A673 (cell line): ENCODE measurements around the gene SH3BP5L. TPM values are rescaled to one million over a fixed set of nuclear protein-coding genes. Genes with fewer than 3 reads are reported as not detected.

Experiments
- BruUV-seq: library from RNA; stranded (reverse); fragments of 400-500 nt; replicated peaks from 2 replicates; lab custom pipeline; 2021; lab: Mats Ljungman, UMichigan
- CTCF ChIA-PET: fragments of 300-600 bp; sonication (Branson Sonifier 250); formaldehyde crosslinking; loops from one replicate; lab custom pipeline; 2022; ENCODE audit warnings: antibody characterized with exemption; lab: Charles Lee
- POLR2A ChIA-PET: fragments of 300-600 bp; sonication (Branson Sonifier 250); formaldehyde crosslinking; loops from one replicate; lab custom pipeline; 2022; ENCODE audit warnings: antibody characterized with exemption; ENCODE audit not compliant: low non-redundant PET; lab: Charles Lee
- DNase-seq: peaks from one replicate; pipeline ENCODE4 v3.0.0-alpha.2; 2015; ENCODE audit warnings: low spot score
- H3K27ac ChIP-seq: fragments of 200-600 bp; sonication (generic); 2 replicates; pipeline ENCODE4 v1.5.1; 2016; ENCODE audit warnings: mixed run types, low read depth, mild to moderate bottlenecking, mixed read lengths, antibody characterized with exemption, low read length; ENCODE audit not compliant: poor library complexity, severe bottlenecking
- H3K27me3 ChIP-seq: fragments of 200-600 bp; sonication (generic); replicated peaks from 2 replicates; pipeline ENCODE4 v1.6.1; 2017; ENCODE audit warnings: mixed run types, low read depth, mild to moderate bottlenecking, mixed read lengths, antibody characterized with exemption, low read length; ENCODE audit not compliant: insufficient read depth, poor library complexity
- H3K36me3 ChIP-seq: fragments of 200-600 bp; sonication (generic); 2 replicates; pipeline ENCODE4 v1.6.1; 2016; ENCODE audit warnings: mixed run types, mild to moderate bottlenecking, mixed read lengths, antibody characterized with exemption, low read length; ENCODE audit not compliant: insufficient read depth, poor library complexity, severe bottlenecking
- H3K4me1 ChIP-seq: fragments of 200-600 bp; sonication (generic); 2 replicates; pipeline ENCODE4 v1.6.1; 2017; ENCODE audit warnings: mixed run types, mild to moderate bottlenecking, mixed read lengths, antibody characterized with exemption, low read length; ENCODE audit not compliant: insufficient read depth, poor library complexity, severe bottlenecking
- H3K4me3 ChIP-seq: fragments of 200-600 bp; sonication (generic); 2 replicates; pipeline ENCODE4 v1.5.1; 2016; ENCODE audit warnings: low read depth, mixed run types, mild to moderate bottlenecking, mixed read lengths, low read length; ENCODE audit not compliant: poor library complexity, severe bottlenecking
- H3K9me3 ChIP-seq: fragments of 200-600 bp; sonication (generic); 2 replicates; pipeline ENCODE4 v1.6.1; 2016; ENCODE audit warnings: mixed run types, low read depth, mild to moderate bottlenecking, mixed read lengths, antibody characterized with exemption, low read length; ENCODE audit not compliant: poor library complexity, severe bottlenecking
- EZH2 ChIP-seq: fragments of 200-600 bp; sonication (generic); IDR thresholded peaks from 2 replicates; pipeline ENCODE4 v1.6.1; 2017; ENCODE audit warnings: borderline replicate concordance, low read depth, mild to moderate bottlenecking, mixed read lengths, antibody characterized with exemption, low read length; ENCODE audit not compliant: poor library complexity, severe bottlenecking
- intact Hi-C: fragments of 100-400 bp; cut with micrococcal nuclease; formaldehyde crosslinking; loops from one replicate; pipeline ENCODE4 v1.10.0; 2022; ENCODE audit not compliant: unreplicated experiment
- total RNA-seq: library from RNA; stranded (reverse); gene quantifications from 2 replicates; pipeline ENCODE4 v1.2.3, GENCODE V29; 2021
- TF ChIP-seq, protein P1 (sequence below): fragments of 300-800, 200-600 bp; sonication (generic); conservative IDR thresholded peaks from 2 replicates; pipeline ENCODE4 v1.5.1; 2017; ENCODE audit warnings: low read depth, mild to moderate bottlenecking, antibody characterized with exemption, low read length, moderate library complexity, mixed read lengths

SH3BP5L gene
- total RNA-seq, 1 experiment from 2014 or later = 28.6 TPM

- CTCF ChIA-PET = no interaction called here
- no peak for TF ChIP-seq EZH2
- TF ChIP-seq, protein P1, sequence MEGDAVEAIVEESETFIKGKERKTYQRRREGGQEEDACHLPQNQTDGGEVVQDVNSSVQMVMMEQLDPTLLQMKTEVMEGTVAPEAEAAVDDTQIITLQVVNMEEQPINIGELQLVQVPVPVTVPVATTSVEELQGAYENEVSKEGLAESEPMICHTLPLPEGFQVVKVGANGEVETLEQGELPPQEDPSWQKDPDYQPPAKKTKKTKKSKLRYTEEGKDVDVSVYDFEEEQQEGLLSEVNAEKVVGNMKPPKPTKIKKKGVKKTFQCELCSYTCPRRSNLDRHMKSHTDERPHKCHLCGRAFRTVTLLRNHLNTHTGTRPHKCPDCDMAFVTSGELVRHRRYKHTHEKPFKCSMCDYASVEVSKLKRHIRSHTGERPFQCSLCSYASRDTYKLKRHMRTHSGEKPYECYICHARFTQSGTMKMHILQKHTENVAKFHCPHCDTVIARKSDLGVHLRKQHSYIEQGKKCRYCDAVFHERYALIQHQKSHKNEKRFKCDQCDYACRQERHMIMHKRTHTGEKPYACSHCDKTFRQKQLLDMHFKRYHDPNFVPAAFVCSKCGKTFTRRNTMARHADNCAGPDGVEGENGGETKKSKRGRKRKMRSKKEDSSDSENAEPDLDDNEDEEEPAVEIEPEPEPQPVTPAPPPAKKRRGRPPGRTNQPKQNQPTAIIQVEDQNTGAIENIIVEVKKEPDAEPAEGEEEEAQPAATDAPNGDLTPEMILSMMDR = no peak
- no peak for DNase-seq
- intact Hi-C loops = no loop called here
- Histone ChIP-seq H3K27me3 (no peaks in the 10 kb centered on the region), H3K36me3 (peaks cover 20% of the 10 kb centered on the region), H3K27ac (no peak overlapping the region), H3K4me1 (no peaks in the 10 kb centered on the region), H3K4me3 (no peak overlapping the region), H3K9me3 (no peaks in the 10 kb centered on the region)
- no TSS peak for BruUV-seq
- POLR2A ChIA-PET = no interaction called here
These were observed 12.2 kb downstream of the SH3BP5L start for GRCh38 chr1:248813546-248813945.

GRCh38 chr1:248812736-248813425 lies 12.8 kb downstream of the SH3BP5L start:
- peaks cover 20% of the 10 kb centered on the region for H3K36me3 ChIP-seq
- intact Hi-C loops = no loop called here
- no peak overlapping the region for H3K4me3 ChIP-seq
- no peak for DNase-seq
- BruUV-seq = no TSS peak
- ChIA-PET CTCF (no interaction called here), POLR2A (no interaction called here)
- no peaks in the 10 kb centered on the region for H3K4me1 ChIP-seq
- no peaks in the 10 kb centered on the region for H3K9me3 ChIP-seq
- no peak for TF ChIP-seq EZH2
- TF ChIP-seq, protein P1 = no peak
- H3K27ac ChIP-seq = no peak overlapping the region
- H3K27me3 ChIP-seq = no peaks in the 10 kb centered on the region

DNA sequence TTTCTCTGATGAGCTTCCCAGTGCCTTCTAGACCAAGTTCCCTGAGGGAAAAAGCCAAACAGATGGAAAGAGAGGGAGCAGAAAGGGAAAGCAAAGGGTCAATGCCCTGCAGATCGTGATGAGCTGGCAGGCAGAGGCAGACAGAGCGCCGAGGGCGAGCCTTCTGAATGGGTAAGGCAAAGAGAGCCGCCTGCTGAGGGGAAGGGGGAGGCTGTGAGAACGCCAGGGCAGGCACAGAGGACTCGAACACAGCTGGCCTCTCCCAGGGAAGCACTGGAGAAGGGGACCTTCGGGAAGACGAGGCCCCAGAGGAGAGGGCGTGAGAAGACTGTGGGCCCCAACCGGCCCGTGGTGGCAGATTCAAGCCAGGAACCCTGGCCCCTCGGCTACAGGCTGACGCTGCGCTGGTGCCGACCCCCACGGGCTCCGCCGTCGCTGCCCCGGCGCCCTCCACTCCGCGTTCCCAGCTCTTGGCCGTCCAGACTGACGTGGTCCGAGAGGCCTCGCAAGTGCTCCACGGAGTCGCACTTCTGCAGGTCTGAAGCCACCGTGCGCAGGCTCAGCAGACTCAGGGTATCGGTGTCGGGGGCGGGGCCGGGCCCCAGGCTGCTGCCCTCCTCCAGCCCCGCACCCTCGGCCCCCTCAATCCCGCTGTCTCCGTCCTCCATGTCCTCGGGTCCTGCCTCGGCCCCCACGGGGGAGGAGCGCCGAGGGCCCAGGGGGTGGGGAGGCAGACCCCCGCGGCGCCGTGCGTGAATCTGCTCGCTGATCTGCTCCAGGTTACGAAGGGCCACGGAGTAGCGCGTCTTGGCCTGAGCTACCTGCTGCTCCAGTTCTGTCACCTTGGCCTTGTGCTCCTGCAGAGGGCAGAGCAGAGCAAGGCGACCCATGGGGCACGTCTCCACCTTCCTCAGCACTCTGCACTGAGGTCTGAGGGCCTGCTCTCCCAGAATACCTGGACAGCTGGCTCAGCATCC lies 13.9 kb downstream of the SH3BP5L start:
- Histone ChIP-seq H3K27me3 (no peaks in the 10 kb centered on the region), H3K4me1 (no peaks in the 10 kb centered on the region), H3K36me3 (peaks cover 20% of the 10 kb centered on the region), H3K27ac (no peak overlapping the region), H3K4me3 (no peak overlapping the region), H3K9me3 (no peaks in the 10 kb centered on the region)
- TF ChIP-seq EZH2 = no peak
- TF ChIP-seq, protein P1 = no peak
- ChIA-PET POLR2A (no interaction called here), CTCF (no interaction called here)
- intact Hi-C loops = no loop called here
- DNase-seq = no peak
- no TSS peak for BruUV-seq
